HG02642 (cell line): ENCODE results near the gene SIRPD.
"Not testable (repeated sequence)": the region's sequence is repeated elsewhere in the genome, so short reads cannot be mapped to it uniquely, and the experiment has no call there.

Experiments used
- ATAC-seq: cut with Tn5 transposase; IDR thresholded peaks from one replicate; pipeline ENCODE4 v1.9.1; 2021; ENCODE audit warnings: mild to moderate bottlenecking; ENCODE audit not compliant: unreplicated experiment, poor library complexity

The SIRPD gene

DNA sequence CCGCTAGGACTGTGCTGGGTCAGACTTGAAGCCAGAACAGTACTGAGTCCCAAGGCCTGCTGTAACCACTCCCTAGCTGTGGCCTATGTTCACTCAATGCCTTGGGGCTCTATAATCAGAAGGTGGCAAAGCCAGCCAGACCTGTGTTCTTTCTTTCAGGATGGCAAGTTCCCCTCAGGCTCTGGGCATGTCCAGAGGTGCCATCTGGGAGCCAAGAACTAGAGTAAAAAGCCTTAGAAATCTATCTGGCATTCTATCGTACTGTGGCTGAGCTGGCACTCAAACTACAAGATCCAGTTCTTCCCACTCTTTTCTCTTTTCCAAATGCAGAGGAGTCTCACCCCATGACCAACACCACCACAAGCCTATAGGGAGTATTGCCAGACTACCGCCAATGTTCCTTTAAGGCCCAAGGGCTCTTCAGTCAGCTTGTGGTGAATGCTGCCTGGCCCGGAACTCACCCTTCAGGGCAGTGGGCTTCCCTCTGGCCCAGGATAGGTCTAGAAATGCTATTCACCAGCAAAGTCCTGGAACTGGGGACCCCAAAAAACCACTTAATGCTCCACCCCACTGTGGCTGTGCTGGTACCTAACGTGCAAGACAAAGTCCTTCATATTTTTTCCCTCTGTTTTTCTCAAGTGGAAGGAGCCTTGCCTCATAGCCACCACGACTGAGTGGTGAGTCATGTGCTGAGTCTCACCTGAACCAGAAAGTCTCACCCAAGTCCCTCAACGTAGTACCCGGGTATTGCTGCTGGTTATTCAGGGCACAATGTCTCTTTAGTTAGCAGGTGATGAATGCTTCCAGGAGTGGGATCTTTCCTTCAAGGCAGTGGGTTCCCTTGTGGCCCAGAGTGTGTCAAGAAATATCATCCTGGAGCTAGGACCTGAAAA, 57.7 kb downstream of the SIRPD start:
- ATAC-seq, result no peak

DNA sequence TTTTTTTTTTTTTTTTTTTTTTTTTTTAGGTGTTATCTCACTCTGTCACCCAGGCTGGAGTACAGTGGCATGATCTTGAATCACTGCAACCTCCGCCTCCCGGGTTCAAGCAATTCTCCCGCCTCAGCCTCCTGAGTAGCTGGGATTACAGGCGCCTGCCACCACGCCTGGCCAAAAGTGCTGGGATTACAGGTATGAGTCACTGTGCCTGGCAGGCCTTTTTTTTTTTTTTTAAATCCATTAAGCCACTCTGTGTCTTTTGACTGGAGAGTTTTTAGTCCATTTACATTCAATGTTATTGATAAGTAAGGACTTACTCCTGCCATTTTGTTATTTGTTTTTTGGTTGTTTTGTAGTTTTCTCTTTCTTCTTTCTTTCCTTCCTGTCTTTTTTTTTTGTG, 60.1 kb downstream of the SIRPD start:
- ATAC-seq, result not testable (repeated sequence)

DNA sequence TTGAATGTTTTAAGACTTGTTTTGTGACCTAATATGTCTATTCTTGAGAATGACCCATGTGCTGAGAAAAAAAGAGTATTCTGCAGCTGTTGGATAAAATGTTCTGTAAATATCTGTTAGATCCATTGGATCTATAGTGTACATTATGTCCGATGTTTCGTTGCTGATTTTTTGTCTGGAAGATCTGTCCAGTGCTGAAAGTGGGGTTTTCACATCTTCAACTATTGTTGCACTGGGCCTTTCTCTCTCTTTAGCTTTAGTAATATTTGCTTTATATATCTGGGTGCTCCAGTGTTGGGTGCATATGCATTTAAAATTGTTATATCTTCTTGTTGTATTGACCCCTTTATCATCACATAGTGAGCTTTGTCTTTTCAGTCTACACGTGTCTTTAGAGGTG, 60.6 kb downstream of the SIRPD start:
- no peak for ATAC-seq

DNA sequence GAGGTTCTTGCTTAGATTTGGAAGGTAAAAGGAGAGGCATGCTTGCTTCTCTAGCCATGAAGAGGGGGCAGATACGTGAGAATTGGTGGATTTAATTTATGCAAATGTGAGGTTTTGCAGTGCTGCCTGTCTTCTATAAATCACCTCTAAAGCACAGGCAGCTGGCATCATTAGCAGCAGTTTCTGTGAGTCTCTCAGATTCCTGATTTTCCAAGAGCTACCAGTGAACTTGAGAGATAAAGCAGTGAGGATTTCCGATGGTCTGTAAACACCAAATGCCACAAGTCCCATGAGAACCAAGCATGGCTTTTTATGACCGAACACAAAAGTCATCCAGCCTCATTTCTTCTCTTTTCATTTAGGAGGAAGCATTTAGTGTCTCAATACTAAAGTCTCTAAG, 63.1 kb downstream of the SIRPD start:
- ATAC-seq, result no peak

DNA sequence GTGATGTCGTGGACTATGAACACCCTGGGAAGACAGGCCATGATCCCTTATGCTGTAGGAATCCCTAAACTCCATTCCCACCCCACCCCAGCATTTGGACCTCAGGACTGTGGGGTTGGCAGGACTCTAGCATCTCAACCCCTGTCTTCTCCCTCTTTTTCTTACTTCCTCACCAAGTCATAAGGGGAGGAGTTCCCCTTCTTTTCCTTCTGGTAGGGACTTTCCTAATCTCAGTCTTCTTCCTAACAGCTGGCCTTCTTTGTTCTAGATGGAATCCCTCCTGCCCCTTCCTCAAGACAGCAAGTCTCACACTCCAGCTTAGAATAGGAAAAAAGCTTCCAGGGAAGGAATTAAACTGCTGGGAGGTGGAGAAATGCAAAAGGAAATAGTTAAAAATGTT, 64.0 kb downstream of the SIRPD start:
- ATAC-seq, result no peak

DNA sequence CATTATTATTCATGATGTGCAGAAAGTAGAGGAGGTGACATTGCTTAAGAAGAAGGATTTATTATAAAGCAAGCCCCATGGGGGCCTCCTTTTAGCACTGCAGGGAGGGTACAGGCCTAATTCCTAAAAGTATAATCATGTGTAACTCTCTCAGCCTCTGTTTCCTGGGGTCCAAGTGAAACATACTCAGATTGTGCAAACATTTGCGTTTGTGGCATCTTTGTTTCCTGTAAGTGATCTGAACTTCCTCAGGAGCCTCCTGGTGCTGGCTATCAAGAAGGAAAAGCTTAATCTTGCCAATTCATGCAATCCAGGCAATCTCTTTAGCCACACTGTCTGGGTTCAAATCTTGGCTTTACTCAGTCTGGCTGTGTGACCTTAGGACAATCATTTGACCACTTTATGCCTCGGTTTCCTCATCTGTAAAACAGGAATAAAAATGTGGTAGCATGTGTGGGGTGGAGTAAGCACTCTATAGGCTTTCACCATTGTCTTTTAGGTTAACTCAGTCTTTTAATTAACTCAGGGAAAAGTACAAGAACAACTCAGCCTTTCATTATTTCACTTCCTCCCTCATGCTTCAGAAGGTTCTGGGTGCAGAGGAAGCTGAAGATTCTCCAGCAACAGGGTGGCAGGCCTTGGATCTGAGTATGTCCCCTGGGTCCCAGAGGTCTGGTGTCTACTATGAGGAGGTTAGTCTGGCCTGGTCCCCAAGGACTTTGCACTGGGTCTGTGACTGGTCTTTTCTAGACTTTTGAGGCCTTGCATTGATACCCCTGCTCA, 65.5 kb downstream of the SIRPD start:
- ATAC-seq, result no peak

DNA sequence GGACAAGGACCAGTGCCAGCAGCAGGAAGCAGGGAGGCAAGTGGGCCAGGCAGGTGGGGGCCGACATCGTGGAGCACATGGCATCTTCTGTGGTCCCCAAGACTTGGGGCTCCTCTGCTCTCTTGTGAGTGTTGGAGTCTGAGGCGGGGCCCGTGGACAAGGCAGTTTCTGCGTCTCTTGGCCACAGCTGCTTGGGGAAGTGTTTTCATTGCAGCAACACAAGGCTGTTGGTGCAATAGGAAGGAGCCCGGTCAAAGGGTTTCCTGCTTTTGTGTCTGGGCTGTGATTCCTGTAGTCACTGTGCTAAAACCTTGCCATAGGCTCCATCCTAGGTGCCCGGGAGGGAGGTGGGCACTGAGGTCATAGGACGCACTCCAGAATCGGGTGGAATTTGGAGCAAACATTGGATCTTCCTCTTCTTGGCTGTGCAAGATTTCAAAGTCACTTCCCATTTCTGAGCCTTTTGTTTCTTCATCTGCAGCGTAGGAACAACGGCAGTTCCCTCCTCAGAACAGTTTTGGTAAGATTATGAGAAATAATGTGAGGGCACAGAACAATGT, 66.1 kb downstream of the SIRPD start, which contains the start of gene SIRPB2:
Gene SIRPB2, minus strand, starts transcription at position 140 of the 560 bp plus-strand sequence. Its CDS starts 61 bp downstream, at position 79.
- ATAC-seq, result no peak

DNA sequence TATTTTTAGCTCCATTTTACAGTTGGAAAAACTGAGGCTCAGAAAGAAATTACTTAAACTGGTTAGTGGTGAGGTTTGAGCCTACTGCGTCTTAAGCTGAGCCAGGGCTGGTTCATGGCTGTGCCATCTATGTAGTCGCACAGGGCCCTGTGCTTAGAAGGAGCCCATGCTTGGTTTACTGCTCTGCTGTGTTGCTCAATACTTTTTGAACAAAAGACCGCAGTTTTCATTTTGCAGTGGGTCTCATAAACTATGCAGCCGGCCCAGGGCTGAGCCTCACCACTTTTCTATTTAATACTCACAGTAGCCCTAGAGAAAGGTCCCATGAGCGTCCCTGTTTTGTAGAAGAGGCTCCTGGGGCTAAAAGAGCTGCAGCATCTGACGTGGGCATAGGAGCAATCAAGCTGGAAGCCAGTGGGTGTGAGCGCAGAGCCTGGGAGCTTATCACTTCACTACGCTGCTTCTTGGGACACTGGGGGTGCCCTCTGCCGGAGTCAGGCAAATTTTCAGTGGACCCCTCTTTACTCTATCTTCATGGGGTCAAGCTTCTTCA, 66.8 kb downstream of the SIRPD start:
- no peak for ATAC-seq

DNA sequence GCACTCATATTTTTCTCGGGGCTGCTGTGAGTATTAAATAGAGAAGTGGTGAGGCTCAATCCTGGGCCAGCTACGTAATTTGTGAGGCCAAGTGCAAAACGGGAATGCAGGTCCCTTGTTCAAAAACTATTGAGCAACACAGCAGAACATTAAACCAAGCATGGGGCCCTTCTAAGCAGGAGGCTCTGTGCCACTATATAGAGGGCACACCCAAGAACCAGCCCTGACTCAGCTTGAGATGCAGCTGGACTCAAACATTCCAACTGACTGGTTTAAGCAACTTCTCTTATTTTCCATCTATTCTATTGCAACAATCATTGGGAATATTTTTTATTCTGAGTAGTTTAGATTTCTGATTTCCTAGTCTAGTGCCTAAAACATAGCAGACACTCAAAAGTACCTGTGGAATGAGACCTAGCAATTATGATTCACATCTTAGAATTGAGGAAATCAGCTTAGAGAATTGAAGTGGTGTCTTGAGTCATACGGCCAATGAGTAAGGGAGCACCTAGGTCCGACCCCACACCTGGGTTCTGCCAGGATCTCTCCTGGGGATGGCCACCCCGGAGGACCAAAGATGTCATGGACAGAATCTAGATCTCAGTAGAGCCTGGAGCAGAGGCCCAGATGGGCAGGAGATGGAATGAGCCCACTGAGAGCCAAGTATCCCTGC, 67.6 kb downstream of the SIRPD start:
- no peak for ATAC-seq

DNA sequence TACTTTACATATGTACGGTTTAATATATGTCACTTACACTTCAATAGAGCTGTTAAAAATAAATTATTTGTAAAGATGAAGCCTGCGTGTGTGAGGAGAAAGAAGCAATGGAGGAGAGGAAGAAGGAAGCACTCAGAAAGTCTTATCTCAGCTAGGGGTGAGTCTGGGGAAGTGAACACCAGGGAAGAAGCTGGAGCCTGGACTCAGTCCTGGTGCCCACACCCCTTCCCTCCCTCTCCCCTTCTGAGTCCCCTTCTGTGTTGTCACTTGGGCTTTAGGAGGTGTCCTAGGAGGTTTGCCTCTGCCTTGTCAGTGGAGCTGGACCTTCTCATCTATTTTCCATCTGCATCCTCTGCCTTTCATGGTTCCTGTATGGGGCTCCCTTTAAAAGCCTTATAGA, 68.2 kb downstream of the SIRPD start:
- no peak for ATAC-seq

DNA sequence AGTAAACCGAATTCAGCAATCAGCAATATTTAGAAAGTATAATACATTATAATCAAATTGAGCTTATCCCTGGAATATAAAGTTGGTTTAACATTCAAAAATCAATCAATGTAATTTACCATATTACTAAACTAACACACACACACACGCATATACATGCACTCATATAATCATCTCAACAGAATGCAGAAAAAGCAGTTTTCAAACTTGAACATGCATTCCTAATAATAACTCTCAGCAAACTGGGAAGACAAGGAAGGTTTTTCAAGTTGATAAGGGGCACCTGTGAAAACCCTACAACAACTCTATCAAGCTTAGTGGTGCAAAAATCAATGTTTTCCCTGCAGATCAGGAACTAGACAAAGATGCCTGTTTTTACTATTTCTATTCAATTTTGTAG, 70.9 kb downstream of the SIRPD start:
- ATAC-seq, result no peak

DNA sequence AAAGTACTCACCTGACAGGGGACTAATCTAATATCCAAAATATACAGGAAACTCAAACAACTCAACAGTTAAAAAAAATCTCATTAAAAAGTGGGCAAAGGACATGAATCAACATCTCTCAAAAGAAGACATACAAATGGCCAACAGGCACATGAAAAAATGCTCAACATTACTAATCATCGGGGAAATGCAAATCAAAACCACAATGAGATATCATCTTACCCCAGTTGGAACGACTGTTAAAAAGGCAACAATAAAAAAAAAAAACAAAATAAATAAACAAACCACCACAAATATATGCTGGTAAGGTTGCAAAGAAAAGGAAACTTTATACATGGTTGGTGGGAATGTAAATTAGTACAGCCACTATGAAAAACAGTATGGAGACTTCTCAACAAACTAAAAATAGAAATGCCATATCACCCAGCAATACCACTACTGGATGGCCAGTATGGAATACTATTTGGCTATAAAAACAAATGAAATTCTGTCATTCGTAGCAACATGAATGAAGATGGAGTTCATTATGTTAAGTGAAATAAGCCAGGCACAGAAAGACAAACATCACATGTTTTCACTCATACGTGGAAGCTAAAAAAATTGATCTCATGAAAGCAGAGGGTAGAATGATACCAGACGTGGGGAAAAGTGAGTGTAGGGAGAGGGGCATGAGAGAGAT, 72.9 kb downstream of the SIRPD start:
- no peak for ATAC-seq
